ENCODE measurements around the gene HAND2.

Gene HAND2

DNA sequence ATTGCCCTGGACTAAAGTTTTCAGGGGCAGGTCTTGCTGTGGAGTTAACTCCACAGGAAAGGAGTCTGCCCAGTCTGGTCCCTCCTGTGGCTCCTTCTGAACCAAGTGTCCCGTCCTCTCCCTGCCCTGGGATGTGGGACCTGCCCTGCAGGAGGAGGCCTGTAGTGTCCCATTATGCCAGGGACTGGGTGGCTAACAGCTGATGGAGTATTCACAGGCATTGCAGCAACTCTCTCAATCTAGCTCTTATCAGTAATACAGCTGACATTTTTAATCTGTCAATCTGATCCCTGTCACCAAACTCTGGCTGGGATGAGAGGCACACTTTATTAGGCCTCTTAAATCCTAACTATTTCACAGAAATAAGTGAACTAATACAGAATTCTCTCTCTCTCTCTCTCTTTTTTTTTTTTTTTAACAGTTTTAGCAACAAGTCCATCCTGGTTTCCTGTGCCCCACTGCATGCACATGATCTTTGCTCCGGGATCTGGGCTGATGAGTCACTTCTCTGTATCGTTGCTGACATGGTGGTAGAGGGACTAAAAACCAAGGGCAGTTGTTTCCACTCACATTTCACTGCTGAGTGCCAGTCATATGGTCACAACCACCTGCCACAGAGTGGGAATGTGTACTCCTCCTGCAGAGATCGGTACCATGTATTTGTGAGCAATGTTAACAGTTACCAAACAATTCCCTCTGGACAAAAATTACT is 39.1 kb downstream of the HAND2 start:
- TF ChIP-seq CTBP1 (IDR thresholded peaks at IDR 0.05; ENCODE audit: borderline replicate concordance) = no peak
- TF ChIP-seq NFRKB (IDR thresholded peaks at IDR 0.05) = no peak
- no peak for TF ChIP-seq ZNF384 (IDR thresholded peaks at IDR 0.05)
- TF ChIP-seq L3MBTL2 (conservative IDR thresholded peaks at IDR 0.05) = no peak
- TF ChIP-seq, protein P1, sequence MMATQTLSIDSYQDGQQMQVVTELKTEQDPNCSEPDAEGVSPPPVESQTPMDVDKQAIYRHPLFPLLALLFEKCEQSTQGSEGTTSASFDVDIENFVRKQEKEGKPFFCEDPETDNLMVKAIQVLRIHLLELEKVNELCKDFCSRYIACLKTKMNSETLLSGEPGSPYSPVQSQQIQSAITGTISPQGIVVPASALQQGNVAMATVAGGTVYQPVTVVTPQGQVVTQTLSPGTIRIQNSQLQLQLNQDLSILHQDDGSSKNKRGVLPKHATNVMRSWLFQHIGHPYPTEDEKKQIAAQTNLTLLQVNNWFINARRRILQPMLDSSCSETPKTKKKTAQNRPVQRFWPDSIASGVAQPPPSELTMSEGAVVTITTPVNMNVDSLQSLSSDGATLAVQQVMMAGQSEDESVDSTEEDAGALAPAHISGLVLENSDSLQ (IDR thresholded peaks at IDR 0.05) = no peak
- no peak for TF ChIP-seq TARDBP (IDR thresholded peaks at IDR 0.05)
- TF ChIP-seq FOXK2 (IDR thresholded peaks at IDR 0.05) = no peak
- no peak for TF ChIP-seq BHLHE40 (IDR thresholded peaks at IDR 0.05; ENCODE audit: borderline replicate concordance)
- no peak for TF ChIP-seq ELF4 (IDR thresholded peaks at IDR 0.05)
- no peak for TF ChIP-seq LEF1 (IDR thresholded peaks at IDR 0.05; ENCODE audit: borderline replicate concordance)
- no peak for DNase-seq (ENCODE audit: extremely low spot score)
- CTCF ChIA-PET = interaction anchor here (0.5 kb wide), 1 partner anchor 262 kb away, joined by 3 read pairs; no protein-coding TSS in a partner anchor
- POLR2A ChIA-PET = interaction anchor here (0.7 kb wide), 1 partner anchor 156 kb away, joined by 5 read pairs; the partner anchor contains the start of gene HMGB2

DNA sequence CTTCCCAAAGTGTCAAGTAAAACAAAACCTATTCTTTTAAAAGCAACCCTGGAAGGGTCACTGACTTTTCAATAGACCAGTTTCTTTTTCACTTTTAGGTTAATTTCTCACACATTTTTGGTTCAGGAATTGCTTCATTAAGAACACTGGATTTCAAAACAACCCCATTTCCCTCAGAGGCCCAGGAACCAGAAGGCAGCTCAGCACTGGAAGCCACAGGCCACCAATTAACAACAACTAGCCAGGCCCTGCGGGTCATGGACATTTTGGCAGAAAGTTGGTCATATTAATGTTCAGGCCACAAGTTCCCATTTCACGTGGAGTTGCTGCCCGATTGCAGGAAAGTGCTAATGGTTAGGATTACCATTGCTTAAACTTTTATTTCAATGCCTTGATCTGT is 39.8 kb downstream of the HAND2 start:
- ChIA-PET POLR2A (no interaction called here), CTCF (no interaction called here)
- TF ChIP-seq NFRKB (IDR thresholded peaks at IDR 0.05) (no peak), BHLHE40 (IDR thresholded peaks at IDR 0.05; ENCODE audit: borderline replicate concordance) (no peak), TARDBP (IDR thresholded peaks at IDR 0.05) (no peak), ARNT (IDR thresholded peaks at IDR 0.05) (no peak), FOXK2 (IDR thresholded peaks at IDR 0.05) (no peak), SP1 (IDR thresholded peaks at IDR 0.05) (no peak), SUZ12 (IDR thresholded peaks at IDR 0.05) (no peak), FOXA1 (IDR thresholded peaks at IDR 0.05) (no peak), ZNF384 (IDR thresholded peaks at IDR 0.05) (no peak), LEF1 (IDR thresholded peaks at IDR 0.05; ENCODE audit: borderline replicate concordance) (no peak), HDGF (IDR thresholded peaks at IDR 0.05; ENCODE audit: borderline replicate concordance) (no peak), CTBP1 (IDR thresholded peaks at IDR 0.05; ENCODE audit: borderline replicate concordance) (no peak), L3MBTL2 (conservative IDR thresholded peaks at IDR 0.05) (no peak), ELF4 (IDR thresholded peaks at IDR 0.05) (no peak), FOXM1 (IDR thresholded peaks at IDR 0.05; ENCODE audit: borderline replicate concordance) (no peak)
- TF ChIP-seq, protein P1 (IDR thresholded peaks at IDR 0.05) = no peak
- DNase-seq (ENCODE audit: extremely low spot score) = no peak

DNA sequence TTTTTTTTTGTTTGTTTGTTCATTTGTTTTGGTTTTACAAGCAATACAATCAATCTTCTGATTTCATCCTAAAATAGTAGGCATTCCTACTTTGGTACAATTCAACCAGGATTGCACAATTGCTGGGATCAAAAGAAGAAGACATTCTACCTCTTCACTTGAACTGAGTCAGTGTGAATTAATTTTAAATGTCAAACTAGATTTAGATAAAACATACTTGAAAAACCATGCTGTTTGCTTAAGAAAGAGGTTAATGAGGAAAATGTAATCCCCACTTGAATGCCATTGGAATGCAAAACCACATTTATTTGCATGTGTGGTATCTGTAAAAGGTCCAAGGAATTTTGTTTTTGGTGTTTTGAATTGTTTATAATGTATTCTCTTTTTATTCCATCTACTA is 40.5 kb downstream of the HAND2 start:
- DNase-seq (ENCODE audit: extremely low spot score) = no peak
- ChIA-PET POLR2A (no interaction called here), CTCF (no interaction called here)
- no peak for TF ChIP-seq SP1 (IDR thresholded peaks at IDR 0.05)
- no peak for TF ChIP-seq SUZ12 (IDR thresholded peaks at IDR 0.05)
- TF ChIP-seq ZNF384 (IDR thresholded peaks at IDR 0.05) = no peak
- TF ChIP-seq NFRKB (IDR thresholded peaks at IDR 0.05) = no peak
- TF ChIP-seq CTBP1 (IDR thresholded peaks at IDR 0.05; ENCODE audit: borderline replicate concordance) = no peak

DNA sequence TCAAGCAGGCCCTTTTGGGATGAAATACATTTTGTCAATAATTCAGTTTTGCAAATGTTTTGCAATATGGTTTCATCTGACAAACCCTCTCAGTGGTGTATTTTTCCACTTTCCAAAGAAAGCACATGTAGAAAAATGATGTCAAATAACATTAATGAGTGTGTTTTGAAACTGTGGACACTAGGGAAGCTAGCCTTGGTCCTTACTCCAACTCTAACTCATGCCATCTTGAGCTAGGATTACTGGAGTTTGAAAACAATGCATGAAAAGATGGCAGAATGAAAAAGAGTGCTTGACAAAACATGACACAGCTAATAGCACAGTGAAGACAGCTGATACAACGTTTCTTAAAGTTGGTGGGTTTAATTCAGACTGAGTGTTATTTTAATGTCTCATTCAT is 41.4 kb downstream of the HAND2 start:
- ChIA-PET CTCF (interaction anchor here (1.0 kb wide), 1 partner anchor 68 kb away, joined by 5 read pairs; no protein-coding TSS in a partner anchor), POLR2A (no interaction called here)
- no peak for DNase-seq (ENCODE audit: extremely low spot score)
- TF ChIP-seq NFRKB (IDR thresholded peaks at IDR 0.05) (no peak), L3MBTL2 (conservative IDR thresholded peaks at IDR 0.05) (no peak), FOXA1 (IDR thresholded peaks at IDR 0.05) (no peak), FOXK2 (IDR thresholded peaks at IDR 0.05) (no peak), FOXM1 (IDR thresholded peaks at IDR 0.05; ENCODE audit: borderline replicate concordance) (no peak), BHLHE40 (IDR thresholded peaks at IDR 0.05; ENCODE audit: borderline replicate concordance) (no peak), ZNF384 (IDR thresholded peaks at IDR 0.05) (no peak), TARDBP (IDR thresholded peaks at IDR 0.05) (no peak)
- TF ChIP-seq, protein P1 (IDR thresholded peaks at IDR 0.05) = no peak

DNA sequence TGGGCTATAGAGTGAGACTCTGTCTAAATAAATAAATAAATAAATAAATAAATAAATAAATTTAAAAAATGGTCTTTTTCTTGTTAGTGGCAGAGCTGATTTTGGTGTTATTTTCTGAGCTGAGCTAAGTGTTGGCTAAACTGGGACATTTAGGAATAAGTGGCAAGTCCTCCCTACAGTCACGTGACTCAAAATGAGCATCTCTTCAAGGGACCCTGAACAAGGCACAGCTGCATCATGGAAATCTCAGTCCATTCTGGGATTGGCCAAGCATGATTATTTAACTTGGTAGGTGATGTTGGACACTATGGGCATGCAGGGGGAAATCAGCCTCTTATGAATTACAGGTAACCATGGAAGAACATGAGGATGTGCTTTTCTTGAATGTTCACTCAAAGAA is 42.0 kb downstream of the HAND2 start:
- no peak for DNase-seq (ENCODE audit: extremely low spot score)
- CTCF ChIA-PET = interaction anchor here (0.9 to 1.0 kb wide), 2 partner anchors 18 to 67 kb away, joined by 3 to 5 read pairs; no protein-coding TSS in a partner anchor
- TF ChIP-seq SUZ12 (IDR thresholded peaks at IDR 0.05) (no peak), NFRKB (IDR thresholded peaks at IDR 0.05) (no peak), FOXM1 (IDR thresholded peaks at IDR 0.05; ENCODE audit: borderline replicate concordance) (no peak), ELF4 (IDR thresholded peaks at IDR 0.05) (no peak), TARDBP (IDR thresholded peaks at IDR 0.05) (no peak), HDGF (IDR thresholded peaks at IDR 0.05; ENCODE audit: borderline replicate concordance) (no peak), FOXA1 (IDR thresholded peaks at IDR 0.05) (no peak), ARNT (IDR thresholded peaks at IDR 0.05) (no peak), SP1 (IDR thresholded peaks at IDR 0.05) (no peak), CTBP1 (IDR thresholded peaks at IDR 0.05; ENCODE audit: borderline replicate concordance) (no peak), LEF1 (IDR thresholded peaks at IDR 0.05; ENCODE audit: borderline replicate concordance) (no peak), L3MBTL2 (conservative IDR thresholded peaks at IDR 0.05) (no peak), ZNF384 (IDR thresholded peaks at IDR 0.05) (no peak), BHLHE40 (IDR thresholded peaks at IDR 0.05; ENCODE audit: borderline replicate concordance) (no peak), FOXK2 (IDR thresholded peaks at IDR 0.05) (no peak)
- TF ChIP-seq, protein P1 (IDR thresholded peaks at IDR 0.05) = no peak
- POLR2A ChIA-PET = no interaction called here
